Prostate gland (tissue), 2 donors: Measurements from ENCODE around the gene GRK4.

Experiments
- POLR2A ChIP-seq: fragments of 450-650 bp; IDR thresholded peaks from one replicate; pipeline ENCODE4 v1.6.1; 2016; ENCODE audit warnings: antibody characterized with exemption, mild to moderate bottlenecking
- POLR2AphosphoS5 ChIP-seq: sonication (generic); formaldehyde crosslinking; IDR thresholded peaks from one replicate; pipeline ENCODE4 v1.6.1; 2017; ENCODE audit warnings: antibody characterized with exemption
- TF ChIP-seq, protein P1 (sequence below), 4 experiments: fragments of 200-600 bp in 2 of 4; fragments of 450-650 bp in 2 of 4; sonication (generic) in 2 of 4; IDR thresholded peaks; 1 replicate in 3 of 4; 2 replicates in 1 of 4; pipeline ENCODE4 v1.5.1; 2016 to 2019; ENCODE audit warnings: antibody characterized with exemption in 4 of 4, mild to moderate bottlenecking in 2 of 4, moderate library complexity in 2 of 4

DNA sequence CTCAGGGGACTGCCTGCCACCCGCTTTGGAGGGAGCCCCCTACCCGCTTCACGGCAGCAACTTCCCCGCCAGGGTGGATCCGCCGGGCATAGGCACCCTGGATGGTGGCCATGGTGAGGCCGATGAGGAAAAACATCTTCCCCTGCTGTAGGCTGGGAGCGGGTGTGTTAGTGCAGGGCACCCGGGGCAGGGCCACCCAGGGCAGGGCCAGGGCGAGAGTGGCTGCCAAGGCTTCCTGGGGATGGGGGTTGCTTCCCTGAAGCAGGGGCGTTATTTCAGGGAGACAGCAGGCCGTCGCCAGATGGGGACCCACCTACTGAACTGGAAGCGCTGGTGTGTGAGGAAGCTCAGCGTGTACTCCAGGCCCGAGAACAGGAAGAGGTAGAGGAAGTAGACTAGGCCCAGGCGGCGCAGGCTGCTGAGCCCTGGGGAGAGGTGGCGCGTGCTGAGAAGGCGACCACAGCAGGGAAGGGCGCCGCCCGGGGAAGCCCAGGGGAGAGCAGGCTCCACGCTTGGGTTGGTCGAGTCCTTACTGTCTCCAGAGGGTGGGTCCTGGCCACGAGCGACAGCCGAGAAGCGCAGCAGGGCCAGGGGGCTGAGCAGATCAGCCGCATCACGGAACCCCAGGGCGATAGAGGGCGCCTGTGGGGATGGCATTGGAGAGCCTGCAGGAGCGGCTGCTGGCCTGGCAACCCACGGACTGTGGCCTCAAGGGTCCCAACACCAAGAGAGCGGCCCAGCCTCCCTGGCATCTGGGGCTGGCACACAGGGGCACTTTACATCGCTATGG, 31.7 kb upstream of the GRK4 start:
- TF ChIP-seq, protein P1, sequence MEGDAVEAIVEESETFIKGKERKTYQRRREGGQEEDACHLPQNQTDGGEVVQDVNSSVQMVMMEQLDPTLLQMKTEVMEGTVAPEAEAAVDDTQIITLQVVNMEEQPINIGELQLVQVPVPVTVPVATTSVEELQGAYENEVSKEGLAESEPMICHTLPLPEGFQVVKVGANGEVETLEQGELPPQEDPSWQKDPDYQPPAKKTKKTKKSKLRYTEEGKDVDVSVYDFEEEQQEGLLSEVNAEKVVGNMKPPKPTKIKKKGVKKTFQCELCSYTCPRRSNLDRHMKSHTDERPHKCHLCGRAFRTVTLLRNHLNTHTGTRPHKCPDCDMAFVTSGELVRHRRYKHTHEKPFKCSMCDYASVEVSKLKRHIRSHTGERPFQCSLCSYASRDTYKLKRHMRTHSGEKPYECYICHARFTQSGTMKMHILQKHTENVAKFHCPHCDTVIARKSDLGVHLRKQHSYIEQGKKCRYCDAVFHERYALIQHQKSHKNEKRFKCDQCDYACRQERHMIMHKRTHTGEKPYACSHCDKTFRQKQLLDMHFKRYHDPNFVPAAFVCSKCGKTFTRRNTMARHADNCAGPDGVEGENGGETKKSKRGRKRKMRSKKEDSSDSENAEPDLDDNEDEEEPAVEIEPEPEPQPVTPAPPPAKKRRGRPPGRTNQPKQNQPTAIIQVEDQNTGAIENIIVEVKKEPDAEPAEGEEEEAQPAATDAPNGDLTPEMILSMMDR (IDR thresholded peaks at IDR 0.05) = no peak
- TF ChIP-seq POLR2AphosphoS5 (no peak), POLR2A (no peak)
